ENCODE data around the gene CD4.

CD4 gene

GRCh38 chr12:6828781-6829535 is 39.6 kb downstream of the CD4 start:
- no peak for DNase-seq (ENCODE audit: low read depth)

- peak; percentile 35 for DNase-seq (ENCODE audit: low read depth)
Measured at GRCh38 chr12:6829536-6830220, 40.4 kb downstream of the CD4 start.

GRCh38 chr12:6830286-6830890 is 41.1 kb downstream of the CD4 start:
- DNase-seq (ENCODE audit: low read depth): no peak

DNA sequence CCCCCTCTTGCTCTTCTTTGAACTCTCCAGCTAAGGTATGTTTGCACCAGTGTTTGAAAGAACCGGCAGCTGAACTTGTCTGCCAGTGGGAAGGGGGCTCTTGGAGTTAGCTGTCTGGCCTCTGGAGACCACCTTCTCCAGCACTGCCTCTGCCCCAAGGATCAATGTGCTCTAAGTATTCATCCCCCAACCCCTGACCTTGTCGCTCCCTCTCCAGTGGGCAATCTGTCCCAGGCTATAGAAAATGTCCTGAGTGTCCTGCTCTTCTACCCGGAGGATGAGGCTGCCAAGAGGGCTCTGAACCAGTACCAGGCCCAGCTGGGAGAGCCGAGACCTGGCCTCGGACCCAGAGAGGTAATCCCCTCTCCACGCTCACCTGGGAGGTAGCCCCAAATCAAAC is 41.7 kb downstream of the CD4 start:
- DNase-seq (ENCODE audit: low read depth): no peak

DNA sequence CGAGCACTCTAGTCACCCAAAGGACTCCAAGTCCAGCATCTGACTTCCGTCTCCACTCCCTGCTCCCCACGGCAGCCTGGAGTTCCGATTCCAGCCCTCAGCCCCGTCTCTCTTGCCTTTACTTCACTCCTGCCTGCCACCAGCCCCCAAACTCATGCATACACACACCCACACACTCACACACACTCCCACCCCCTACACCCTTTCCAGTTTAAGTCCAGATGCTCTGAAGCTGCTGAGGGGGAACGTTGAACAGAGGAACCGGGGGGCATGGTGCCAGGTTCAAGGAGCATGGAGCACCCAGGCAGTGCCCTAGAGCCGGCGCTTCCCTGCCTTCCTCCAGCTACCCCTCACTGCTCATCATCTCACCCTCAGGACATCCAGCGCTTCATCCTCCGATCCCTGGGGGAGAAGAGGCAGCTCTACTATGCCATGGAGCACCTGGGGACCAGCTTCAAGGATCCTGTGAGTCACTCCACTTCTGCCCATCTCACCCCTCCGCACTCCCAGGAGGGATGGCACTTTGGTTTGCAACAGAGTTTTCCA is 42.2 kb downstream of the CD4 start:
- no peak for DNase-seq (ENCODE audit: low read depth)

DNA sequence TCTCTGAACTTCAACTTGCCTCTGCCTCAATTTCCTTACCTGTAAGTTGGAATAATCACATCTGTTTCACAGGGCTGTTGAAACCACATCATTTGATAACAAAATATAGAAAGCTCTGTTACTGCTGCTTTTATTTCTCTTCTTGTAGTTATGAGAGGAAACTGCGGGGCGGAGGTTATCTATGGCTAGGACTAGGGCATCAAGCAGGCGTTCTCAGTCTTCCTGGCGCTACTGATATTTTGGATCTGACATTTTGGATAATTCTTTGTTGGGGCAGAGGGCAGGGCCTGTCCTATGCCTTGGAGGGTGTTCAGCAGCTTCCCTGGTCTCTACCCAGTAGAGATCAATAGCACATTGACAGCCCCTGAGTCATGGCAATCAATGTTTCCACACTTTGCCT is 42.8 kb downstream of the CD4 start:
- no peak for DNase-seq (ENCODE audit: low read depth)

- no peak for DNase-seq (ENCODE audit: low read depth)
Measured at GRCh38 chr12:6833189-6833890, 44.0 kb downstream of the CD4 start.

GRCh38 chr12:6834254-6834653 is 44.9 kb downstream of the CD4 start:
- no peak for DNase-seq (ENCODE audit: low read depth)

- DNase-seq (ENCODE audit: low read depth): no peak
Measured at GRCh38 chr12:6834873-6835272, 45.5 kb downstream of the CD4 start.

- no peak for DNase-seq (ENCODE audit: low read depth)
Measured at GRCh38 chr12:6836851-6837250, 47.5 kb downstream of the CD4 start.

DNA sequence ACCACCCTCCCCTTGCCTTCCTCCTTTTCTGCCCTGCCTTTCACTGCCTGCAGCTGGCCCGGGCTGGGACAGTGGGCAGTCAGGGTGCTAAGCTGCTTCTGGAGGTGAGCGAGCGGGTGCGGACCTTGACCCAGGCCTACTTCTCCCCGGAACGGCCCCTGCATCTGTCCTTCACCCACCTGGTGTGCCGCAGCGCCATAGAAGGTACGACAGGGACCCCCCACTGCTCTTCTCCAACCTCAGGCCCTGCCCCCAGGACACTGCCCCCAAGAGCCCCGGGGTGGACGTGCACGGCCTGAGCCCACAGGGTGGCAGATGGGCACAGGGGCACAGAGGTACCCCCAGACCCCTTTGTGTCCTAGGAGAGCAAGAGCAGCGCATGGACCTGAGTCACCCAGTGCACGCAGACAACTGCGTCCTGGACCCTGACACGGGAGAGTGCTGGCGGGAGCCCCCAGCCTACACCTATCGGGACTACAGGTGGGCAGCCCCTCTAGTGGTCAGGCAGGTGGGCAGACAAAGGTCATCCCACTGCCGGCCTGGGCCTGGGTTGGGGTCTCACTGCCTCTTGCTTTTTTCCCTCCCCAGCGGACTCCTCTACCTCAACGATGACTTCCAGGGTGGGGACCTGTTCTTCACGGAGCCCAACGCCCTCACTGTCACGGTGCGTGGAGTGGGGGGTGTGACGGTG is 48.2 kb downstream of the CD4 start:
- no peak for DNase-seq (ENCODE audit: low read depth)

DNA sequence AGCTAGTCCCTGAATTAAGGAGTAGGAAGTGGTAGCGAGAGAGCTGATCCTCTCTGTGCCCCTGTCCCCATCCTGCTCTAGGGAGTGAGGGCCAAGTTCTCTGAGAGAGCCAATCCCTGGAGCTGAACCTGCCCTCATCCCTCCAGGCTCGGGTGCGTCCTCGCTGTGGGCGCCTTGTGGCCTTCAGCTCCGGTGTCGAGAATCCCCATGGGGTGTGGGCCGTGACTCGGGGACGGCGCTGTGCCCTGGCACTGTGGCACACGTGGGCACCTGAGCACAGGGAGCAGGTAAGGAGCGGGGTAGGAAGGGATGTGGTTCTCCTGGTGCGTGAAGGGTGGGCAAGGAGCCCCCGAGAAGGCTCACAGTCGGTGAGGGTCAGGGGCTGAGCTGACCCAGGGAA is 49.5 kb downstream of the CD4 start:
- DNase-seq (ENCODE audit: low read depth): no peak

DNA sequence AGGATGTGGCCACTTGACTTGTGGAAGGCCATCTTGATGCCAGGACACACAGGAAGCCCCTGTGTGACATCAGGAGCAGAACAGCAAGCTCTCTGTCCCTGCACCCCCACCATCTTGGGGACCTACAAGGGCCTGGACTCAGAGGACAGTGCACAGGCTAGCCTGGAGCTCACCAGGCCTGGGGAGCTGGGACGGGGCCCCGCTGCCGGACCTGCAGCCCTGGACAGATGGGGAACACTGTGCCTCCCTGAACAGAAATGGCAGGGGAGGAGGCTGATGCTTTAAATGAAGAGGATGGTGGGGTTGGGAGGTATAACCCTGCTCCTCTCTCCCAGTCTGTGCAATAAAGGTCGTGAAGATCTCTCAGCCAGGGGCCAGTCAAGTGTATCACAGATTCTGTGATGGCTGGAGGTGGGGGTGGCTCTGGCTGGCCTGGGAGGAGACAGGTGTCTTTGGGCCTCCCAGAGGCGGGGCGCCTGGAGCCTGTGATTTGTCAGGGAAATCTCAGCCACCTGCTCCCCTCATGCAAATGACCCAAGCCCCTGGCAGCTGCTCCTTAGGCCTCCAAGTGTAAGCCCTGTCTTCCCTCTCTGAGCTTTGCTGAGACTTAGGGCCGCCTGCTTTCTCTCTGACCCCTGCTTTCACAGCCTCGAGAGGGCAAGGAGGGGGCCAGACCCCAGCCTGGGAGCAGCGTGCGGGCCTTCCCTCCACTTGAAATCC is 50.3 kb downstream of the CD4 start:
- no peak for DNase-seq (ENCODE audit: low read depth)

- DNase-seq (ENCODE audit: low read depth): no peak
Measured at GRCh38 chr12:6840330-6840729, 51.0 kb downstream of the CD4 start.

DNA sequence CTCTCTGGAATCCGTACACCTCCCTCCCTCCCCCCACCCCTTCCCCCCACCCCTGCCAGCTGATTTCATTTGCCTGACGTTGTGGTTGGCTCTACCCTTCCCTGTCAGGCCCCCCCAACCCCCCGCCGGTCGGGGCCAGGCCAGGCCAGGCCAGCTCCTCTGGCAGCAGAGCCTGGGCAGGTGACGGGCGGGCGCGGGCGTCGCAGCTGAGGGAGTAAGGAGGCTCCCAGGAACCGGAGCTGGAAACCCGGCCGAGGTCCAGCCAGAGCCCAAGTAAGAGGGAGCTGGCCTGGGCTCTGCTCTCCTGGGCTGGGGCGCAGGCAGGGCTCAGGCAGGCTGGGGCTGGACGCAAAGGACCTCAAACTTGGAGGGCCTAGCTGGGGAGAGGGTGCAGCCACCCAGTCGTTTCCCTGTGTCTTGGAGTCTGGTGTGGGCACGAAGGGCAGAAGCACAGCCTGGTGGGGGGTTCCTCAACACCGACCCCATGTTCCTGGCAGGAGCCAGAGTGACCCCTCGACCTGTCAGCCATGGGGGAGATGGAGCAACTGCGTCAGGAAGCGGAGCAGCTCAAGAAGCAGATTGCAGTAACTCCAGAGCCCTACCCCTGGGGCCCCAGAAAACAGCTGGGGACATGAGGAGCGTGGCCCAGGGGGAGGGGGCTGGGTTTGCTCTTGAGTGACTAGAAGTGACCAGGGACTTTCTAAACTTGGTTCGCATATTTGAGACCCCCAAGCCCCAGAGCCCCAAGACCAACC is 51.6 kb downstream of the CD4 start, which contains the start of gene GNB3:
Gene GNB3, plus strand, starts transcription at position 165 of the 755 bp plus-strand sequence. Its CDS starts 363 bp downstream, at position 528.
- no peak for DNase-seq (ENCODE audit: low read depth)

GRCh38 chr12:6842075-6842474 is 52.7 kb downstream of the CD4 start:
- DNase-seq (ENCODE audit: low read depth): no peak

- DNase-seq (ENCODE audit: low read depth): no peak
Measured at GRCh38 chr12:6843118-6843902, 54.0 kb downstream of the CD4 start.

DNA sequence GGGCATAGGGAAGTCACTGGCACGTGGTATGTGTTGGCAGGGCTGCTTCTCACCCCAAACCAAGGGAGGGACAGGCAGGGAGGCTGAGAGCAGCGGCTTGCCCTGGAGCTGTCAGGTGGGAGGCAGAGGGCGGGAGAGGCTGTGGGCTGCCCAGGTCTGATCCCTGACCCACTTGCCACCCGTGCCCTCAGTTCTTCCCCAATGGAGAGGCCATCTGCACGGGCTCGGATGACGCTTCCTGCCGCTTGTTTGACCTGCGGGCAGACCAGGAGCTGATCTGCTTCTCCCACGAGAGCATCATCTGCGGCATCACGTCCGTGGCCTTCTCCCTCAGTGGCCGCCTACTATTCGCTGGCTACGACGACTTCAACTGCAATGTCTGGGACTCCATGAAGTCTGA is 56.1 kb downstream of the CD4 start:
- DNase-seq (ENCODE audit: low read depth): no peak

DNA sequence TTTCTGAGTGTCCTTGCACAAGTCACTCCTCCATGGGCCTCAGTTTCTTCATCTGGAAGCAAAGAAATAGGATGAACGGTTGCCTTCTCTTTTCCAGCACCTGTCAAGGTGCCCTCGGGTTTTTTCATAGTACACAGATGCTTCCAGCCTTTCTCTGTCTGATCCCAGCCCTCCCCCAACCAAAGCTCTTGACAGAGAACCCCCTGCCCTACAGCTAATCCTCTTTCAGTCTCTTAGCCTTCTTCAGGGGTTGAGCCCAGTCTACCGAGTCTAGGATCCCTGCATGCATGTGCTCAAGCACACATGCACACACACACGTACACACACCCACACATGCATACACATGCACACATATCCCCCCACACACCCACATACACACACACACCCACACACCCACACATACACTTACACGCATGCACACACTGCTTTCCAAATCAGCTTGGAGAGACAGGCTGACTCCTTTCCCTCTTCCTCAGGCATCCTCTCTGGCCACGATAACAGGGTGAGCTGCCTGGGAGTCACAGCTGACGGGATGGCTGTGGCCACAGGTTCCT is 57.1 kb downstream of the CD4 start:
- DNase-seq (ENCODE audit: low read depth): no peak

Measured in HS-27A (cell line).